Small intestine (tissue), 7 donors: ENCODE results near the gene EML4. TPM values are rescaled to one million over a fixed set of nuclear protein-coding genes. Genes with fewer than 3 reads are reported as not detected.

Experiments
- DNase-seq, 2 donors: peaks; one replicate each; pipeline versions ENCODE4 v3.0.0 to v3.0.0-alpha.2; 2013
- FAIRE-seq: peaks from 2 replicates; lab custom pipeline; 2012; peaks lifted over from hg19 to GRCh38; lab: Jason Lieb, UNC
- H3K27ac ChIP-seq, 3 donors: one replicate each; pipeline ENCODE4 v1.5.1; 2013; ENCODE audit warnings: low read length in 2 of 3, mild to moderate bottlenecking in 2 of 3, control low read depth in 1 of 3, inconsistent platforms in 1 of 3, low read depth in 1 of 3, moderate library complexity in 1 of 3
- H3K27me3 ChIP-seq, 3 donors: one replicate each; pipeline ENCODE4 v1.6.1; 2013; ENCODE audit warnings: low read length in 3 of 3, inconsistent platforms in 1 of 3; ENCODE audit not compliant: control insufficient read depth in 3 of 3, insufficient read depth in 3 of 3
- H3K36me3 ChIP-seq, 3 donors: one replicate each; pipeline ENCODE4 v1.6.1; 2013; ENCODE audit warnings: low read length in 3 of 3, inconsistent platforms in 1 of 3, low read depth in 1 of 3, mild to moderate bottlenecking in 1 of 3, moderate library complexity in 1 of 3; ENCODE audit not compliant: control insufficient read depth in 3 of 3, insufficient read depth in 2 of 3
- H3K4me1 ChIP-seq, 3 donors: one replicate each; pipeline ENCODE4 v1.6.1; 2013; ENCODE audit warnings: low read length in 2 of 3, inconsistent platforms in 1 of 3, low read depth in 1 of 3, mild to moderate bottlenecking in 1 of 3, moderate library complexity in 1 of 3; ENCODE audit not compliant: control insufficient read depth in 3 of 3, insufficient read depth in 2 of 3
- H3K4me3 ChIP-seq, 3 donors: one replicate each; pipeline ENCODE4 v1.5.1; 2013; ENCODE audit warnings: low read length in 3 of 3, control low read depth in 1 of 3, inconsistent platforms in 1 of 3, low read depth in 1 of 3, mild to moderate bottlenecking in 1 of 3, moderate library complexity in 1 of 3
- H3K9me3 ChIP-seq, 2 donors: one replicate each; pipeline ENCODE4 v1.6.1; 2013; ENCODE audit warnings: low read depth in 1 of 2, low read length in 1 of 2; ENCODE audit not compliant: control insufficient read depth in 2 of 2, insufficient read depth in 1 of 2
- WGBS, 3 donors: extraction: QIAGEN DNeasy Blood & Tissue Kit; methylation state at CpG; one replicate each; pipeline ENCODE4 v1.1.7; 2013; 5-methylcytosine and 5-hydroxymethylcytosine counted together
- polyA plus RNA-seq, 4 donors: library from polyadenylated mRNA; stranded (reverse) in 3 of 4; unstranded in 1 of 4; fragments of 200-250 nt in 3 of 4; fragments of 120-200 nt in 1 of 4; gene quantifications; one replicate each; pipeline versions ENCODE4 v1.2.1 to v1.2.3, GENCODE V29; 2013
- donor health status: healthy with polysubstance abuse.
- donor health status: control.
- donor health status: control.
- donor health status: Bipolar disorder and iron deficiency.
- donor health status: healthy.

Gene EML4
- polyA plus RNA-seq, 4 donors = 30.0 to 132 (median 33.3) TPM

- DNase-seq (peak; percentile 70 to 75), FAIRE-seq (no peak)
- no peaks in the 10 kb centered on the region for H3K36me3 ChIP-seq
- 30 to 64% (median 34%) methylated on average over 9 of the region's 9 CpGs for WGBS, 3 donors
- peaks cover 2 to 53% (median 12%) of the 10 kb centered on the region in 3 donors for H3K4me1 ChIP-seq
- H3K9me3 ChIP-seq = no peaks in the 10 kb centered on the region
- peak overlapping the region; percentile 28 to 70 (median 41) for H3K27ac ChIP-seq
- no peaks in the 10 kb centered on the region for H3K27me3 ChIP-seq
- no peak overlapping the region for H3K4me3 ChIP-seq
Observed at GRCh38 chr2:42196403-42197267, 27.5 kb downstream of the EML4 start.

GRCh38 chr2:42197792-42198191 is 28.6 kb downstream of the EML4 start:
- H3K27me3 ChIP-seq = no peaks in the 10 kb centered on the region
- 45 to 90% (median 71%) methylated on average over 1 of the region's 1 CpG for WGBS, 3 donors
- FAIRE-seq (no peak), DNase-seq (no peak)
- no peak overlapping the region for H3K4me3 ChIP-seq
- peaks cover 0 to 3% (median 0%) of the 10 kb centered on the region in 3 donors for H3K36me3 ChIP-seq
- peak overlapping the region in 1 of 3 donors; percentile 70 for H3K27ac ChIP-seq
- peaks cover 2 to 42% (median 10%) of the 10 kb centered on the region in 3 donors for H3K4me1 ChIP-seq
- no peaks in the 10 kb centered on the region for H3K9me3 ChIP-seq

GRCh38 chr2:42198466-42198865 is 29.3 kb downstream of the EML4 start:
- peaks cover 2 to 37% (median 6%) of the 10 kb centered on the region in 3 donors for H3K4me1 ChIP-seq
- DNase-seq (no peak), FAIRE-seq (no peak)
- no peak overlapping the region for H3K27ac ChIP-seq
- H3K4me3 ChIP-seq = no peak overlapping the region
- H3K27me3 ChIP-seq = no peaks in the 10 kb centered on the region
- peaks cover 0 to 3% (median 0%) of the 10 kb centered on the region in 3 donors for H3K36me3 ChIP-seq
- H3K9me3 ChIP-seq = no peaks in the 10 kb centered on the region

GRCh38 chr2:42199002-42199401 is 29.8 kb downstream of the EML4 start:
- FAIRE-seq (no peak), DNase-seq (no peak)
- Histone ChIP-seq H3K4me1 (peaks cover 0 to 38% (median 6%) of the 10 kb centered on the region in 3 donors), H3K27ac (no peak overlapping the region), H3K36me3 (peaks cover 0 to 3% (median 0%) of the 10 kb centered on the region in 3 donors), H3K4me3 (no peak overlapping the region), H3K27me3 (no peaks in the 10 kb centered on the region), H3K9me3 (no peaks in the 10 kb centered on the region)
- WGBS, 3 donors = 24 to 63% (median 42%) methylated on average over 2 of the region's 2 CpGs

GRCh38 chr2:42199626-42200025 is 30.5 kb downstream of the EML4 start:
- 94 to 96% (median 96%) methylated on average over 5 of the region's 5 CpGs for WGBS, 3 donors
- Histone ChIP-seq H3K27me3 (no peaks in the 10 kb centered on the region), H3K4me3 (no peak overlapping the region), H3K4me1 (peaks cover 0 to 35% (median 6%) of the 10 kb centered on the region in 3 donors), H3K27ac (no peak overlapping the region), H3K9me3 (no peaks in the 10 kb centered on the region), H3K36me3 (peaks cover 0 to 3% (median 0%) of the 10 kb centered on the region in 3 donors)
- DNase-seq (no peak), FAIRE-seq (no peak)

- Histone ChIP-seq H3K27me3 (no peaks in the 10 kb centered on the region), H3K9me3 (no peaks in the 10 kb centered on the region), H3K4me3 (no peak overlapping the region), H3K36me3 (peaks cover 0 to 5% (median 0%) of the 10 kb centered on the region in 3 donors), H3K4me1 (peaks cover 0 to 29% (median 6%) of the 10 kb centered on the region in 3 donors), H3K27ac (no peak overlapping the region)
- whole genome bisulfite sequencing, 3 donors = 77 to 83% (median 80%) methylated on average over 5 of the region's 5 CpGs
- DNase-seq (no peak), FAIRE-seq (no peak)
Observed at GRCh38 chr2:42200926-42201855, 32.0 kb downstream of the EML4 start.

GRCh38 chr2:42202634-42203008 is 33.5 kb downstream of the EML4 start:
- no peaks in the 10 kb centered on the region for H3K9me3 ChIP-seq
- no peak for DNase-seq
- H3K27me3 ChIP-seq = no peaks in the 10 kb centered on the region
- H3K36me3 ChIP-seq = peaks cover 0 to 6% (median 0%) of the 10 kb centered on the region in 3 donors
- peaks cover 0 to 17% (median 6%) of the 10 kb centered on the region in 3 donors for H3K4me1 ChIP-seq
- 94 to 96% (median 95%) methylated on average over 2 of the region's 2 CpGs for WGBS, 3 donors
- no peak overlapping the region for H3K4me3 ChIP-seq
- H3K27ac ChIP-seq = no peak overlapping the region
- FAIRE-seq = no peak

- WGBS, 3 donors = 74 to 85% (median 85%) methylated on average over 4 of the region's 4 CpGs
- Histone ChIP-seq H3K4me3 (no peak overlapping the region), H3K27me3 (no peaks in the 10 kb centered on the region), H3K4me1 (peaks cover 0 to 7% (median 6%) of the 10 kb centered on the region in 3 donors), H3K27ac (no peak overlapping the region), H3K36me3 (peaks cover 0 to 6% (median 0%) of the 10 kb centered on the region in 3 donors), H3K9me3 (no peaks in the 10 kb centered on the region)
- FAIRE-seq = no peak
- no peak for DNase-seq
Observed at GRCh38 chr2:42203792-42204191, 34.6 kb downstream of the EML4 start.
